Colonic mucosa (tissue), 4 donors: ENCODE measurements around the gene SLC9A3. TPM values are rescaled to one million over a fixed set of nuclear protein-coding genes. Genes with fewer than 3 reads are reported as not detected.
"Not testable (repeated sequence)": the region's sequence is repeated elsewhere in the genome, so short reads cannot be mapped to it uniquely, and the experiment has no call there.

Source experiments
- DNase-seq: peaks from one replicate; pipeline ENCODE4 v3.0.0-alpha.2; 2020
- H3K27ac ChIP-seq: fragments of 200-600 bp; one replicate; pipeline ENCODE4 v1.8.0; 2021
- H3K27me3 ChIP-seq: fragments of 200-600 bp; one replicate; pipeline ENCODE4 v1.8.0; 2021
- H3K36me3 ChIP-seq: fragments of 200-600 bp; one replicate; pipeline ENCODE4 v1.8.0; 2021
- H3K4me1 ChIP-seq: fragments of 200-600 bp; one replicate; pipeline ENCODE4 v1.8.0; 2021; ENCODE audit warnings: mild to moderate bottlenecking
- H3K4me3 ChIP-seq: fragments of 200-600 bp; one replicate; pipeline ENCODE4 v1.8.0; 2021
- H3K9ac ChIP-seq, 2 donors: one replicate each; pipeline ENCODE4 v1.7.0; 2013; ENCODE audit warnings: control low read depth in 2 of 2, low read depth in 2 of 2, low read length in 2 of 2
- H3K9me3 ChIP-seq: fragments of 200-600 bp; one replicate; pipeline ENCODE4 v1.8.0; 2021
- intact Hi-C: fragments of 100-400 bp; cut with DNase I; formaldehyde crosslinking; loops from one replicate; pipeline ENCODE4 v1.14.1; 2022
- total RNA-seq, 2 donors: library from RNA; stranded (reverse); fragmentation: NEBNext Ultra II Directional in 1 of 2; extraction: Animal tissue kit (Norgen Biotek cat#: 25700) in 1 of 2; gene quantifications; one replicate each; pipeline ENCODE4 v1.2.1, GENCODE V29; 2021
- TF ChIP-seq, protein P1 (sequence below): fragments of 200-600 bp; IDR thresholded peaks from one replicate; pipeline ENCODE4 v1.8.0; 2022; ENCODE audit warnings: antibody characterized with exemption, mild to moderate bottlenecking
- donor health status: healthy.
- donor health status: DM: no; HTN: no; CAD: no.
- donor health status: DM: no; HTN: no; CAD: no.

SLC9A3 gene
- total RNA-seq, 2 donors from 2014 or later, result 70.0 to 78.8 TPM

GRCh38 chr5:513216-514100 is 10.8 kb downstream of the SLC9A3 start:
- no peak overlapping the region for H3K4me3 ChIP-seq
- H3K27me3 ChIP-seq, result no peaks in the 10 kb centered on the region
- no peak for DNase-seq
- H3K27ac ChIP-seq, result no peak overlapping the region
- intact Hi-C loops, result no loop called here
- TF ChIP-seq, protein P1, sequence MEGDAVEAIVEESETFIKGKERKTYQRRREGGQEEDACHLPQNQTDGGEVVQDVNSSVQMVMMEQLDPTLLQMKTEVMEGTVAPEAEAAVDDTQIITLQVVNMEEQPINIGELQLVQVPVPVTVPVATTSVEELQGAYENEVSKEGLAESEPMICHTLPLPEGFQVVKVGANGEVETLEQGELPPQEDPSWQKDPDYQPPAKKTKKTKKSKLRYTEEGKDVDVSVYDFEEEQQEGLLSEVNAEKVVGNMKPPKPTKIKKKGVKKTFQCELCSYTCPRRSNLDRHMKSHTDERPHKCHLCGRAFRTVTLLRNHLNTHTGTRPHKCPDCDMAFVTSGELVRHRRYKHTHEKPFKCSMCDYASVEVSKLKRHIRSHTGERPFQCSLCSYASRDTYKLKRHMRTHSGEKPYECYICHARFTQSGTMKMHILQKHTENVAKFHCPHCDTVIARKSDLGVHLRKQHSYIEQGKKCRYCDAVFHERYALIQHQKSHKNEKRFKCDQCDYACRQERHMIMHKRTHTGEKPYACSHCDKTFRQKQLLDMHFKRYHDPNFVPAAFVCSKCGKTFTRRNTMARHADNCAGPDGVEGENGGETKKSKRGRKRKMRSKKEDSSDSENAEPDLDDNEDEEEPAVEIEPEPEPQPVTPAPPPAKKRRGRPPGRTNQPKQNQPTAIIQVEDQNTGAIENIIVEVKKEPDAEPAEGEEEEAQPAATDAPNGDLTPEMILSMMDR, result no peak
- no peaks in the 10 kb centered on the region for H3K36me3 ChIP-seq
- H3K9me3 ChIP-seq, result no peaks in the 10 kb centered on the region
- no peaks in the 10 kb centered on the region for H3K4me1 ChIP-seq
- H3K9ac ChIP-seq, result no peak overlapping the region

GRCh38 chr5:511476-511875 is 12.8 kb downstream of the SLC9A3 start:
- no peak overlapping the region for H3K9ac ChIP-seq
- no peaks in the 10 kb centered on the region for H3K27me3 ChIP-seq
- TF ChIP-seq, protein P1, result no peak
- H3K36me3 ChIP-seq, result no peaks in the 10 kb centered on the region
- no peak overlapping the region for H3K27ac ChIP-seq
- DNase-seq, result no peak
- no peaks in the 10 kb centered on the region for H3K4me1 ChIP-seq
- intact Hi-C loops, result no loop called here
- H3K9me3 ChIP-seq, result no peaks in the 10 kb centered on the region
- no peak overlapping the region for H3K4me3 ChIP-seq

- Histone ChIP-seq H3K36me3 (no peaks in the 10 kb centered on the region), H3K9ac (no peak overlapping the region), H3K4me1 (no peaks in the 10 kb centered on the region), H3K27ac (no peak overlapping the region), H3K27me3 (no peaks in the 10 kb centered on the region), H3K9me3 (no peaks in the 10 kb centered on the region), H3K4me3 (no peak overlapping the region)
- TF ChIP-seq, protein P1, result no peak
- DNase-seq, result no peak
- intact Hi-C loops, result no loop called here
Measured at GRCh38 chr5:510521-510920, 13.7 kb downstream of the SLC9A3 start.

- Histone ChIP-seq H3K4me1 (no peaks in the 10 kb centered on the region), H3K36me3 (no peaks in the 10 kb centered on the region), H3K27ac (no peak overlapping the region), H3K9me3 (no peaks in the 10 kb centered on the region), H3K9ac (no peak overlapping the region), H3K27me3 (no peaks in the 10 kb centered on the region), H3K4me3 (no peak overlapping the region)
- TF ChIP-seq, protein P1, result no peak
- intact Hi-C loops, result no loop called here
- no peak for DNase-seq
Measured at GRCh38 chr5:509611-510185, 14.6 kb downstream of the SLC9A3 start.

GRCh38 chr5:507986-508575 is 16.2 kb downstream of the SLC9A3 start:
- intact Hi-C loops, H3K4me1 ChIP-seq, H3K27me3 ChIP-seq, H3K9ac ChIP-seq, H3K27ac ChIP-seq, H3K4me3 ChIP-seq, DNase-seq, H3K9me3 ChIP-seq, H3K36me3 ChIP-seq: not testable (repeated sequence)
